Parathyroid adenoma (tissue), 2 donors: ENCODE data around the gene OTOL1.

Source experiments
- H2AFZ ChIP-seq: fragments of 300-600 bp; sonication (generic); one replicate; pipeline ENCODE4 v1.7.0; 2017; ENCODE audit warnings: antibody characterized with exemption, mild to moderate bottlenecking
- H3K27ac ChIP-seq: fragments of 300-600 bp; sonication (generic); one replicate; pipeline ENCODE4 v1.7.0; 2017
- H3K27me3 ChIP-seq: fragments of 300-600 bp; sonication (generic); one replicate; pipeline ENCODE4 v1.7.0; 2017; ENCODE audit warnings: low read length; ENCODE audit not compliant: control insufficient read depth, insufficient read depth
- H3K36me3 ChIP-seq: fragments of 300-600 bp; sonication (generic); one replicate; pipeline ENCODE4 v1.7.0; 2017; ENCODE audit warnings: low read length; ENCODE audit not compliant: control insufficient read depth, insufficient read depth
- H3K4me1 ChIP-seq: fragments of 300-600 bp; sonication (generic); one replicate; pipeline ENCODE4 v1.7.0; 2017; ENCODE audit warnings: control low read depth
- H3K4me2 ChIP-seq: fragments of 300-600 bp; sonication (generic); one replicate; pipeline ENCODE4 v1.7.0; 2017; ENCODE audit warnings: low read length
- H3K4me3 ChIP-seq: fragments of 300-600 bp; sonication (generic); one replicate; pipeline ENCODE4 v1.7.0; 2017; ENCODE audit warnings: low read depth, low read length
- H3K79me2 ChIP-seq: fragments of 300-600 bp; sonication (generic); one replicate; pipeline ENCODE4 v1.7.0; 2017; ENCODE audit warnings: control low read depth
- H3K9ac ChIP-seq: fragments of 300-600 bp; sonication (generic); one replicate; pipeline ENCODE4 v1.7.0; 2017; ENCODE audit warnings: mild to moderate bottlenecking
- H3K9me3 ChIP-seq: fragments of 300-600 bp; sonication (generic); one replicate; pipeline ENCODE4 v1.7.0; 2017; ENCODE audit warnings: low read length; ENCODE audit not compliant: control insufficient read depth
- CTCF ChIP-seq: fragments of 300-600 bp; sonication (generic); IDR thresholded peaks from one replicate; pipeline ENCODE4 v1.7.0; 2017; ENCODE audit warnings: antibody characterized with exemption, mild to moderate bottlenecking
- donor health status: primary hyperparathyroidism.

The OTOL1 gene

DNA sequence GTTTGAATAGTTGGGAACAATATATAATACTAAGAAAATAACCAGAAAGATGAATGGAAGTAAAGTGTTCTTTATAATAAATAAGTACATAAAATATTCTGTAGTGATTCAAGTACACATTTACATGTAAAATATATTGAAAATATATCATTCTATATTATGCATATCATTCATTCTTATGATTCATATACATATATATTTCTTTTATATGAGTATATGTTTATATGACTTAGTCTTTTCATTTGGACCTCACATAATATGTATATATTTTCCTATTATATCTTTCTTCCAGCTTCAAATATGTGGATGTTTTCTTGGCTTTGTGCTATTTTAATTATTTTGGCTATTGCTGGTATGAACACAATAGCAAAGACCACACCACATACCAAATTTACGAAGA is at the start of gene OTOL1:
TSS of gene OTOL1 (plus strand) at position 301 of the 400 bp plus-strand sequence. CDS start at position 301, 0 bp downstream.
- H3K4me3 ChIP-seq = no peak within 1 kb of the TSS
- H3K27ac ChIP-seq = no peak within 1 kb of the TSS
- H3K4me1 ChIP-seq = no peaks in the 10 kb centered on the region
- no peaks in the 10 kb centered on the region for H3K27me3 ChIP-seq
- H3K4me2 ChIP-seq = no peak within 1 kb of the TSS
- no peaks in the 10 kb centered on the region for H3K36me3 ChIP-seq
- no peaks in the 10 kb centered on the region for H3K79me2 ChIP-seq
- H3K9ac ChIP-seq = no peak within 1 kb of the TSS
- H2AFZ ChIP-seq = no peak within 1 kb of the TSS
- no peak for TF ChIP-seq CTCF
- no peaks in the 10 kb centered on the region for H3K9me3 ChIP-seq

GRCh38 chr3:161449785-161450184 is 46.8 kb upstream of the OTOL1 start:
- H3K79me2 ChIP-seq = no peaks in the 10 kb centered on the region
- TF ChIP-seq CTCF = no peak
- no peak overlapping the region for H3K4me3 ChIP-seq
- H3K9ac ChIP-seq = no peak overlapping the region
- H3K27me3 ChIP-seq = no peaks in the 10 kb centered on the region
- no peaks in the 10 kb centered on the region for H3K9me3 ChIP-seq
- H3K4me2 ChIP-seq = no peak overlapping the region
- no peak overlapping the region for H3K27ac ChIP-seq
- H3K36me3 ChIP-seq = no peaks in the 10 kb centered on the region
- H2AFZ ChIP-seq = no peak overlapping the region
- H3K4me1 ChIP-seq = no peaks in the 10 kb centered on the region

GRCh38 chr3:161452179-161452578 is 44.4 kb upstream of the OTOL1 start:
- no peak overlapping the region for H3K27ac ChIP-seq
- H3K4me3 ChIP-seq = no peak overlapping the region
- no peaks in the 10 kb centered on the region for H3K27me3 ChIP-seq
- no peaks in the 10 kb centered on the region for H3K79me2 ChIP-seq
- TF ChIP-seq CTCF = no peak
- H3K9me3 ChIP-seq = no peaks in the 10 kb centered on the region
- H2AFZ ChIP-seq = no peak overlapping the region
- no peak overlapping the region for H3K4me2 ChIP-seq
- H3K9ac ChIP-seq = no peak overlapping the region
- H3K36me3 ChIP-seq = no peaks in the 10 kb centered on the region
- no peaks in the 10 kb centered on the region for H3K4me1 ChIP-seq

DNA sequence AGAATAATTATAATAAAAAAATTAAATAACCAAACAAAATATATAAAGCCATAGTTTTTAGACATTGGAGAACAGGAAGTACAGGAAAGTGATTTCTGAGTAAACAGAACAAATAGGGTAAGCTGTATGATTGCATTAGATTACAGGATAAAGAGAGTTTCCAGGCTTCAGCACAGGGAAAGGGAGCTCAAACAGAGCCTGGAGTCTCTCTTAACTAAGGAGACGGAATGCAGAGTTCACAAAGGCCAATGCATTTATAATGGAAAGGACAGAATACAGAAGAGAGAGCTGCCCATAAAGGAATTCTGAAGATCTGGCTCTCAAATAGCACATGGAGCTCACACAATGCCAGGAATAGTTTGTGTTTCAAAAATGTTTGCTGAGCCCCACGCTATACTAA is 42.0 kb upstream of the OTOL1 start:
- H2AFZ ChIP-seq = no peak overlapping the region
- H3K36me3 ChIP-seq = no peaks in the 10 kb centered on the region
- no peaks in the 10 kb centered on the region for H3K4me1 ChIP-seq
- no peak overlapping the region for H3K9ac ChIP-seq
- H3K79me2 ChIP-seq = no peaks in the 10 kb centered on the region
- H3K9me3 ChIP-seq = no peaks in the 10 kb centered on the region
- no peak overlapping the region for H3K4me2 ChIP-seq
- no peak overlapping the region for H3K27ac ChIP-seq
- H3K27me3 ChIP-seq = no peaks in the 10 kb centered on the region
- no peak overlapping the region for H3K4me3 ChIP-seq
- no peak for TF ChIP-seq CTCF

DNA sequence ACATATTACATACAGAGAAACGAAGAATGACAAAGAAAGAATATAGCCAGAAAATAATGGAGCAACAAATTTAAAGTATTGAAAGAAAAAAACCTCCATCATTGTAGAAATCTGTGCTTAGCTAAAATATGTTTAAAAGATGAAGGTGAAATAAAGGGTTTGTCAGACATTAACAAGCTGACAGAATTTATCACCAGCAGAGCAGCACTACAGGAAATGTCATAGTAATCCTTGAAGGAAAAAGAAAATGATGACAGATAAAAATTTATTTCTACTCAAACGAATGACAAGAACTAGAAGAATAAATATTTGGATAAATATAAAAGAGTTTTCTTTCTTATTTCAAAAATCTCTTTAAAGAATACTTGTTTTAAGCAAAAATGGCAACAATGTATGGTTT is 40.6 kb upstream of the OTOL1 start:
- Histone ChIP-seq H3K27ac (no peak overlapping the region), H3K4me3 (no peak overlapping the region), H3K9ac (no peak overlapping the region), H3K27me3 (no peaks in the 10 kb centered on the region), H3K4me2 (no peak overlapping the region), H3K9me3 (no peaks in the 10 kb centered on the region), H3K4me1 (no peaks in the 10 kb centered on the region), H2AFZ (no peak overlapping the region), H3K36me3 (no peaks in the 10 kb centered on the region), H3K79me2 (no peaks in the 10 kb centered on the region)
- no peak for TF ChIP-seq CTCF
